HL-60 (cell line): ENCODE measurements around the gene TMC8.

Experiments used
- GABPA ChIP-seq: IDR thresholded peaks from 2 replicates; pipeline ENCODE4 v1.6.1; 2012; ENCODE audit warnings: low read depth
- POLR2AphosphoS5 ChIP-seq: IDR thresholded peaks from 2 replicates; pipeline ENCODE4 v1.6.1; 2012; ENCODE audit warnings: low read depth
- SPI1 ChIP-seq: IDR thresholded peaks from 2 replicates; pipeline ENCODE4 v1.6.1; 2012; ENCODE audit warnings: low read depth, mild to moderate bottlenecking, borderline replicate concordance

- no peak for TF ChIP-seq SPI1
- no peak for TF ChIP-seq POLR2AphosphoS5
- no peak for TF ChIP-seq GABPA
Observed at GRCh38 chr17:78163881-78164747, 33.5 kb downstream of the TMC8 start.
